Gastroesophageal sphincter (tissue), 3 donors: ENCODE data around the gene LCP1.

Experiments used
- POLR2A ChIP-seq, 2 donors: fragments of 450-650 bp; IDR thresholded peaks; one replicate each; pipeline ENCODE4 v1.6.1; 2017; ENCODE audit warnings: antibody characterized with exemption in 2 of 2, mild to moderate bottlenecking in 2 of 2, moderate library complexity in 1 of 2
- TF ChIP-seq, protein P1 (sequence below), 4 experiments: fragments of 200-600 bp in 2 of 4; fragments of 450-650 bp in 2 of 4; sonication (generic) in 1 of 4; IDR thresholded peaks; one replicate each; pipeline ENCODE4 v1.5.1; 2017 to 2019; ENCODE audit warnings: antibody characterized with exemption in 4 of 4, mild to moderate bottlenecking in 2 of 4, moderate library complexity in 2 of 4

DNA sequence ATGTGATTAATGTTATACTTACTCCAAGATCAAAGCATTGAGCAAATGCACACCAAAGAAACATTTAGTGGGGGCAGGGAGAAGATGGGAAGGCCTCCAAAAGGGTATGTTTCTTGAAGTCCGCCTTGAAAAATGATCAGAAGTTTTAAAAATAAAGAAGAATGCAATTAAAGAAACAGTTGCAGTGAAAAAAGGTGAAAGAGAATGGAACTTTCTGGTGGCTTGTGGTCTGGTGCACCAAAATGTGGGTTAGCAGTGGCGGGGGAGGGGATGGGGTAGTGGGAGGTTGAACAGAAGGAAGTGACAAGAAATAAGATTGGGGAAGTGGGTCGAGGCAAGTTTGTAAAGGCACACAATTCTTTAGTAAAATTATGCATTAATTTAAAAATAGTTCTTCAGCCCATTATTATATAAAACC is 2.5 kb downstream of the LCP1 start:
- TF ChIP-seq POLR2A (IDR thresholded peaks at IDR 0.05): no peak
- TF ChIP-seq, protein P1, sequence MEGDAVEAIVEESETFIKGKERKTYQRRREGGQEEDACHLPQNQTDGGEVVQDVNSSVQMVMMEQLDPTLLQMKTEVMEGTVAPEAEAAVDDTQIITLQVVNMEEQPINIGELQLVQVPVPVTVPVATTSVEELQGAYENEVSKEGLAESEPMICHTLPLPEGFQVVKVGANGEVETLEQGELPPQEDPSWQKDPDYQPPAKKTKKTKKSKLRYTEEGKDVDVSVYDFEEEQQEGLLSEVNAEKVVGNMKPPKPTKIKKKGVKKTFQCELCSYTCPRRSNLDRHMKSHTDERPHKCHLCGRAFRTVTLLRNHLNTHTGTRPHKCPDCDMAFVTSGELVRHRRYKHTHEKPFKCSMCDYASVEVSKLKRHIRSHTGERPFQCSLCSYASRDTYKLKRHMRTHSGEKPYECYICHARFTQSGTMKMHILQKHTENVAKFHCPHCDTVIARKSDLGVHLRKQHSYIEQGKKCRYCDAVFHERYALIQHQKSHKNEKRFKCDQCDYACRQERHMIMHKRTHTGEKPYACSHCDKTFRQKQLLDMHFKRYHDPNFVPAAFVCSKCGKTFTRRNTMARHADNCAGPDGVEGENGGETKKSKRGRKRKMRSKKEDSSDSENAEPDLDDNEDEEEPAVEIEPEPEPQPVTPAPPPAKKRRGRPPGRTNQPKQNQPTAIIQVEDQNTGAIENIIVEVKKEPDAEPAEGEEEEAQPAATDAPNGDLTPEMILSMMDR (IDR thresholded peaks at IDR 0.05): no peak
